ENCODE data around the gene PUS10.

The PUS10 gene

DNA sequence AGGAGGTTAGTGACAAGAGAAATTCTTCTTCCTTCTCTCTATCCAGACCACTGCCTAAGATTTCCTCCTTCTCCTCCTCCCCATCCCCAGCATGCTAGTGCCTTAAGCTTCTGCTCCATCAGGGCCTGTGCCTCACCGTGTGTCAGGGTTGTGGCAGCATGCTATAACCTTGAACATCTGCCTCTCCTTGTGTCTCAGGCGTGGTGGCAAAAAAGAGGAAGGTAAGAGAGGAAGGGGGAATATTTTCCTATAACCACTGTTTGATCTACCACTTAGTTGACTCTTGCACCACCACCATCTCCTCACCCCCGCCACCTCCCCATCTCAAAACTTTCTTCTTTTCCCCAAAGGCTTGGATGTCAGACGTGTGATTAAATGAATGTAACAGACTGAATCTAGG lies 38.8 kb downstream of the PUS10 start:
- H3K4me3 ChIP-seq (ENCODE audit: low read depth, low read length): no peak overlapping the region
- no peak for DNase-seq (ENCODE audit: low read depth)
- TF ChIP-seq, protein P1, sequence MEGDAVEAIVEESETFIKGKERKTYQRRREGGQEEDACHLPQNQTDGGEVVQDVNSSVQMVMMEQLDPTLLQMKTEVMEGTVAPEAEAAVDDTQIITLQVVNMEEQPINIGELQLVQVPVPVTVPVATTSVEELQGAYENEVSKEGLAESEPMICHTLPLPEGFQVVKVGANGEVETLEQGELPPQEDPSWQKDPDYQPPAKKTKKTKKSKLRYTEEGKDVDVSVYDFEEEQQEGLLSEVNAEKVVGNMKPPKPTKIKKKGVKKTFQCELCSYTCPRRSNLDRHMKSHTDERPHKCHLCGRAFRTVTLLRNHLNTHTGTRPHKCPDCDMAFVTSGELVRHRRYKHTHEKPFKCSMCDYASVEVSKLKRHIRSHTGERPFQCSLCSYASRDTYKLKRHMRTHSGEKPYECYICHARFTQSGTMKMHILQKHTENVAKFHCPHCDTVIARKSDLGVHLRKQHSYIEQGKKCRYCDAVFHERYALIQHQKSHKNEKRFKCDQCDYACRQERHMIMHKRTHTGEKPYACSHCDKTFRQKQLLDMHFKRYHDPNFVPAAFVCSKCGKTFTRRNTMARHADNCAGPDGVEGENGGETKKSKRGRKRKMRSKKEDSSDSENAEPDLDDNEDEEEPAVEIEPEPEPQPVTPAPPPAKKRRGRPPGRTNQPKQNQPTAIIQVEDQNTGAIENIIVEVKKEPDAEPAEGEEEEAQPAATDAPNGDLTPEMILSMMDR (IDR thresholded peaks at IDR 0.05; ENCODE audit: control insufficient read depth, extremely low read depth, insufficient read depth): no peak

GRCh38 chr2:60977562-60977895 lies 40.5 kb downstream of the PUS10 start:
- DNase-seq (ENCODE audit: low read depth): no peak
- TF ChIP-seq, protein P1 (IDR thresholded peaks at IDR 0.05; ENCODE audit: control insufficient read depth, extremely low read depth, insufficient read depth): no peak
- H3K4me3 ChIP-seq (ENCODE audit: low read depth, low read length): no peak overlapping the region

GRCh38 chr2:60976875-60977561 lies 41.0 kb downstream of the PUS10 start:
- no peak for DNase-seq (ENCODE audit: low read depth)
- H3K4me3 ChIP-seq (ENCODE audit: low read depth, low read length): no peak overlapping the region
- TF ChIP-seq, protein P1 (IDR thresholded peaks at IDR 0.05; ENCODE audit: control insufficient read depth, extremely low read depth, insufficient read depth): no peak

DNA sequence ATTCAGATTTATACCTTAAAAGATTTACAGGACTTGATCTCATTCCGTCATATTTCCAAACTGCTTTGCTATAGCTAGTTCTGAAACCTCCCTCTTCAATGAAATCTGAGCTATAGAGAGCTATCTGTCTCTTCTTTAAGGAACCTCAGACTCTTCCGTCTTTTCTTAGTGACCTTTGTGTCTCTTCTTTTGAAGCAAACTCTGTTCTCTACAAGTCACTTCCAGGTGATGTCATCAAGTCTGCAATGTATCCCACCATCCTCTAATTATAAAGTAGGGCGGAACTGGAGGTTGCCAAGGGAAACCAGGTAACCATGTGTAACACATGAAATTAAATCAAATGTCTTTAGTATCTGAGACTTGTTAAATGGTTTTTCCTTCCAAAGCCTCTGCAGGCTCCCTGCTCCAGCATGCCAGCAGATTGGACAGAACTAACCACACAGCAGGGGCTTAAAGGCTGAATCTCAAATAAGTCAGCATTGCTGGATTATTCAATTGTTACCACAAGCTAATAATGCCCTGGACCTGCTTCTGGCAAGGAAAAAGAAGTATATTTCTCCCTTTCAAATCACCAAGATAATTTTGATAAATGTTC lies 41.7 kb downstream of the PUS10 start:
- DNase-seq (ENCODE audit: low read depth): no peak
- H3K4me3 ChIP-seq (ENCODE audit: low read depth, low read length): no peak overlapping the region
- TF ChIP-seq, protein P1 (IDR thresholded peaks at IDR 0.05; ENCODE audit: control insufficient read depth, extremely low read depth, insufficient read depth): no peak

DNA sequence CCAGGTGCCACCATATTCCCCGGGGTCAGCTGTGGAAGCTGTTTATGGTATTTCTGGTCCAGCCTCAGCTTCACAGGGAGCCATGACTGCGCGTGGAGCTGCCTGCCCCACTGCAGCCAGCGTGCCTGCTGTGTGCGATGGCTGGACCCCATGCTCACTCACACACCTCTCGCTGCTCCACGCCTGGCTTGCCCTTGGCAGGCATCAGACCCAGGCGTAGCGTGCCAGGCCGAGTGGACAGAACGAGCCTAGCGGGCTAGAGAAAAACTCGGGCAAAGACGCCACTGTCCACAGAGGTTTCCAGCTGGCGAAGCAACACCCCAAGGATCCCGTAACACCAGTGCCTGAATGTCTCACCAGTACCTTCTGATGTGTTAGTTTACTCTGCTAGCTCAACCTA lies 43.4 kb downstream of the PUS10 start:
- TF ChIP-seq, protein P1 (IDR thresholded peaks at IDR 0.05; ENCODE audit: control insufficient read depth, extremely low read depth, insufficient read depth): no peak
- H3K4me3 ChIP-seq (ENCODE audit: low read depth, low read length): no peak overlapping the region
- DNase-seq (ENCODE audit: low read depth): no peak

GRCh38 chr2:60973705-60974104 lies 44.4 kb downstream of the PUS10 start:
- no peak for DNase-seq (ENCODE audit: low read depth)
- TF ChIP-seq, protein P1 (IDR thresholded peaks at IDR 0.05; ENCODE audit: control insufficient read depth, extremely low read depth, insufficient read depth): no peak
- H3K4me3 ChIP-seq (ENCODE audit: low read depth, low read length): no peak overlapping the region

Measured in LNCaP clone FGC (cell line).